Anterior cingulate cortex (tissue), 58 donors: ENCODE results near the gene SUN1.
"Not testable (repeated sequence)": the region's sequence is repeated elsewhere in the genome, so short reads cannot be mapped to it uniquely, and the experiment has no call there.

Experiments
- DNase-seq, 58 donors: peaks; one replicate each; lab custom pipeline; 2025; lab: John Stamatoyannopoulos, UW

The SUN1 gene

GRCh38 chr7:851204-851603 lies 18.9 kb downstream of the SUN1 start:
- no peak for DNase-seq

- no peak for DNase-seq
Observed at GRCh38 chr7:853366-854117, 21.3 kb downstream of the SUN1 start.

- DNase-seq, result peak in 1 of 58 donors; percentile 42
Observed at GRCh38 chr7:854118-854775, 22.0 kb downstream of the SUN1 start.

- no peak for DNase-seq
Observed at GRCh38 chr7:855686-856369, 23.6 kb downstream of the SUN1 start.

GRCh38 chr7:856444-857095 lies 24.3 kb downstream of the SUN1 start:
- no peak for DNase-seq

- no peak for DNase-seq
Observed at GRCh38 chr7:857661-858060, 25.4 kb downstream of the SUN1 start.

GRCh38 chr7:859359-860030 lies 27.2 kb downstream of the SUN1 start:
- no peak for DNase-seq

- DNase-seq, result peak in 6 of 58 donors; percentile 18 to 49 (median 30)
Observed at GRCh38 chr7:860149-860548, 27.9 kb downstream of the SUN1 start.

GRCh38 chr7:861222-861621 lies 28.9 kb downstream of the SUN1 start:
- DNase-seq, result no peak

- DNase-seq, result no peak
Observed at GRCh38 chr7:862157-862556, 29.9 kb downstream of the SUN1 start.

GRCh38 chr7:863106-863505 lies 30.8 kb downstream of the SUN1 start:
- DNase-seq, result no peak

- DNase-seq, result no peak
Observed at GRCh38 chr7:865921-866320, 33.6 kb downstream of the SUN1 start.

GRCh38 chr7:867001-867405 lies 34.7 kb downstream of the SUN1 start:
- DNase-seq, result peak in 10 of 58 donors; percentile 19 to 55 (median 38)

- peak in 4 of 58 donors; percentile 42 to 68 (median 50) for DNase-seq
Observed at GRCh38 chr7:867406-868188, 35.3 kb downstream of the SUN1 start.

GRCh38 chr7:868189-868486 lies 35.9 kb downstream of the SUN1 start:
- DNase-seq, result no peak

GRCh38 chr7:869348-869747 lies 37.1 kb downstream of the SUN1 start:
- no peak for DNase-seq

- DNase-seq, result no peak
Observed at GRCh38 chr7:871900-872537, 39.7 kb downstream of the SUN1 start.

- DNase-seq, result not testable (repeated sequence)
Observed at GRCh38 chr7:872685-873084, 40.4 kb downstream of the SUN1 start.

- peak in 50 of 58 donors; percentile 25 to 86 (median 65) for DNase-seq
Observed at GRCh38 chr7:873367-874002, 41.2 kb downstream of the SUN1 start.
